ENCODE measurements around the gene DYRK1B.
A peak's percentile ranks its signal among the peaks of the same experiment; 100 is the strongest.

DYRK1B gene

DNA sequence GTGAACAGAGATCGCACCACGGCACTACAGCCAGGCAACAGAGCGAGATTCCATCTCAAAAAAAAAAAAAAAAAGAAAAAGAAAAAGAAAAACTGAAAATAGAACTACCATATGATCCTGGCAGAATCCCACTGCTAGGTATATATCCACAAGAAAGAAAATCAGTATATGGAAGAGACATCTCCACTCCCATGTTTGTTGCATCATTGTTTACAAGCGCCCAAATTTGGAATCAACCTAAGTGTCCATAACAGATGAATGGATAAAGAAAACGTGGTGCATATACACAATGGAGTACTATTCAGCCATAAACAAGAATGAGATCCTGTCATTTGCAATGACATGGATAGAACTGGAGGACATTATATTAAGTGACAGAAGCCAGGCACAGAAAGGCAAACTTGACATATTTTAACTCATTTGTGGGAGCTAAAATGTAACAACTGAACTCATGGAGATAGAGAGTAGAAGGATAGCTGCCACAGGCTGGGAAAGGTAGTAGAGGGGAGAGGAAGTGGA, 26.1 kb downstream of the DYRK1B start:
- no peak overlapping the region for H3K4me3 ChIP-seq (ENCODE audit: low read depth, low read length)
- TF ChIP-seq, protein P1, sequence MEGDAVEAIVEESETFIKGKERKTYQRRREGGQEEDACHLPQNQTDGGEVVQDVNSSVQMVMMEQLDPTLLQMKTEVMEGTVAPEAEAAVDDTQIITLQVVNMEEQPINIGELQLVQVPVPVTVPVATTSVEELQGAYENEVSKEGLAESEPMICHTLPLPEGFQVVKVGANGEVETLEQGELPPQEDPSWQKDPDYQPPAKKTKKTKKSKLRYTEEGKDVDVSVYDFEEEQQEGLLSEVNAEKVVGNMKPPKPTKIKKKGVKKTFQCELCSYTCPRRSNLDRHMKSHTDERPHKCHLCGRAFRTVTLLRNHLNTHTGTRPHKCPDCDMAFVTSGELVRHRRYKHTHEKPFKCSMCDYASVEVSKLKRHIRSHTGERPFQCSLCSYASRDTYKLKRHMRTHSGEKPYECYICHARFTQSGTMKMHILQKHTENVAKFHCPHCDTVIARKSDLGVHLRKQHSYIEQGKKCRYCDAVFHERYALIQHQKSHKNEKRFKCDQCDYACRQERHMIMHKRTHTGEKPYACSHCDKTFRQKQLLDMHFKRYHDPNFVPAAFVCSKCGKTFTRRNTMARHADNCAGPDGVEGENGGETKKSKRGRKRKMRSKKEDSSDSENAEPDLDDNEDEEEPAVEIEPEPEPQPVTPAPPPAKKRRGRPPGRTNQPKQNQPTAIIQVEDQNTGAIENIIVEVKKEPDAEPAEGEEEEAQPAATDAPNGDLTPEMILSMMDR (IDR thresholded peaks at IDR 0.05; ENCODE audit: borderline replicate concordance, insufficient read depth, low read depth, low read length) = no peak

DNA sequence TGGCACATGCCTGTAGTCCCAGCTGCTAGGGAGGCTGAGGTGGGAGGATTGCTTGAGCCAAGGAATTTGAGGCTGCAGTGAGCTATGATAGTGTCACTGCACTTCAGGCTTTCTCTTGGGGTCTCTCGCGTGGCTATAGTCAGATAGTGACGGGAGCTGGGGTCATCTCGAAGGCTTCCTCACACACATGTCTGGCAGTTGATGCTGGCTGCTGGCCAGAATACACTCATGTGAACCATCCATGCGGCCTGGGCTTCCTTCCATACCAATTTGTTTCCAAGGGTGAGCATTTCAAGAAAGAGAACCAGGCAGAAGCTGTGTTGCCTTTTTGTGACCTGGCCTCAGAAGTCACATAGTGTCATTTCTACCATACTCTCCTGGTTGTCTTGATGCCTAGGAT, 28.9 kb downstream of the DYRK1B start:
- no peak overlapping the region for H3K4me3 ChIP-seq (ENCODE audit: low read depth, low read length)
- TF ChIP-seq, protein P1 (IDR thresholded peaks at IDR 0.05; ENCODE audit: borderline replicate concordance, insufficient read depth, low read depth, low read length) = no peak

DNA sequence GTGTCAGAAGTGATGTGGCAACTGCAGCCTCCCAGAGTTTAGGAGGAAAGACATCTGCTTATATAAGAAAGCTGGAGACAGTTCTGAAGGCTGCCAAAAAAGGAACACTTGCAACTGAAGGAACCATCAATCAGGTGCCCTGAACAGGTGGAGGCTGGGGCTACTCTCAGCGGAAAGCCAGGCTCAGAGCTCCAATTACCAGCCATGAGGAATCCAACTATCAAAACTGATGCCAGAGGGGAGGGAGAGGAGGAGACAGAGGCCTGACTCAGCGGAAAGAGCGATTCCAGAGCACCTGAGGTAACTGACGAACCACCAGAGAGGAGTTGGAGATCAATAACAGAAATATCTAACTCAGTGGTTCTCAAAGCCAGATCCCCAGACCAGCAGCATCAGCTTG, 31.0 kb downstream of the DYRK1B start:
- no peak overlapping the region for H3K4me3 ChIP-seq (ENCODE audit: low read depth, low read length)

DNA sequence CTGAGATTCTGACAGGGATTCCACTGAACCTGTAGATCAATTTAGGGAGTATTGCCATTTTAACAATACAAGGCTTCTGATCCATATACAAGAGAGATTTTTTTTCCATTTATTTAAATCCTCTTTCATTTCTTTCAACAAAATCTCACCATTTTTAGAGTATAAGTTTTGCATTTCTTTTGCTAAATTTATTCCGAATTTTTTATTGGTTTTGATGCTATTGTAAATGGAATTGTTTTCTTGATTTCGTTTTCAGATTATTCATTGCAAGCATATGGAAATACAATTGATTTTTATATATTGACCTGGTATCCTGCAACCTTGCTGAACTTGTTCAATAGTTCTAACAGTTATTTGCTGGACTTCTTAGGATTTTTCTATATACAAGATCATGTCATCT, 36.9 kb downstream of the DYRK1B start:
- H3K4me3 ChIP-seq (ENCODE audit: low read depth, low read length) = no peak overlapping the region
- TF ChIP-seq, protein P1 (IDR thresholded peaks at IDR 0.05; ENCODE audit: borderline replicate concordance, insufficient read depth, low read depth, low read length) = no peak

More for the DNA sequence above, 31.0 kb downstream of the DYRK1B start:
- TF ChIP-seq, protein P1 (IDR thresholded peaks at IDR 0.05; ENCODE audit: borderline replicate concordance, insufficient read depth, low read depth, low read length) = no peak

DNA sequence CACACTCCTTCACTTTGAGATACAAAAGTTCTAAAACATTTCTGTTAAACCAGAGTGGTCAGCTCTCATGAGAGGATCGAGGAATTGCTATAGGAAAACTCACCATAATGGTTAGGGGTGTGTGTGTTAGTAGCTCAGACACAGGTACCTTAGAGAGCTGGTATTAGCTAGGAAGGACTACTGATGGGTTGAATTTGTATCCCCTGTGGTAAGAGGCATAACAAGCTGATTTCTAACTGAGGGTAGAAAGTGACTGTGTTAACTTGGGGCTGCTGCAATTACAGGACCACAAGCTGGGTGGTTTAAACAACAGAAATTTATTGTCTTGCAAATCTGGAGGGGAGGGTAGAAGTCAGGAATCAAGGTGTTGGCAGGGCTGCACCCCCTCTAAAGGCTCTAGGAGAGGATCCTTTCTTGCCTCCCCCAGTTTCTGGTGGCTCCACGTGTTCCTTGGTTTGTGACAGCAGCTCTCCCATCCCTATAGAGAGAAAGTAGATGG, 37.9 kb downstream of the DYRK1B start:
- no peak overlapping the region for H3K4me3 ChIP-seq (ENCODE audit: low read depth, low read length)
- TF ChIP-seq, protein P1 (IDR thresholded peaks at IDR 0.05; ENCODE audit: borderline replicate concordance, insufficient read depth, low read depth, low read length) = no peak

DNA sequence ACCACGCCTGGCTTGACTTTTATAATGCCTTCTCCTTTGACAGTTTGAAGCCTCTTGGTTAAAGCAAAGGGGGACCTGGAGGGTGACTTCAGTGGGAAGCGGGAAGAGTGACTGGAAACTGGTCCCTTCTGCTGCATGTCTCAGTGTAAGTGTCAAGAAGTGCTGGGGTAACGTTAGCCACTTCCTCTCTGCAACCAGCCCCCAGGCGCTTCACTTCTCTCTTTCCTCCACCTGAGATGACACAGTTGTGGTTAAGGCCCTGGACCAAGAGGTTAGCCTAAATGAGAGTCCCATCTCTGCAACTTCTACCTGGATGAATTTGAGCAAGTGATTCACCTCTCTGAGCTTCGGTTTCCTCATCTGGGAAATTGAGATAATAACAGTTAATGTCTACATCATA, 39.0 kb downstream of the DYRK1B start:
- H3K4me3 ChIP-seq (ENCODE audit: low read depth, low read length) = no peak overlapping the region
- TF ChIP-seq, protein P1 (IDR thresholded peaks at IDR 0.05; ENCODE audit: borderline replicate concordance, insufficient read depth, low read depth, low read length) = no peak

DNA sequence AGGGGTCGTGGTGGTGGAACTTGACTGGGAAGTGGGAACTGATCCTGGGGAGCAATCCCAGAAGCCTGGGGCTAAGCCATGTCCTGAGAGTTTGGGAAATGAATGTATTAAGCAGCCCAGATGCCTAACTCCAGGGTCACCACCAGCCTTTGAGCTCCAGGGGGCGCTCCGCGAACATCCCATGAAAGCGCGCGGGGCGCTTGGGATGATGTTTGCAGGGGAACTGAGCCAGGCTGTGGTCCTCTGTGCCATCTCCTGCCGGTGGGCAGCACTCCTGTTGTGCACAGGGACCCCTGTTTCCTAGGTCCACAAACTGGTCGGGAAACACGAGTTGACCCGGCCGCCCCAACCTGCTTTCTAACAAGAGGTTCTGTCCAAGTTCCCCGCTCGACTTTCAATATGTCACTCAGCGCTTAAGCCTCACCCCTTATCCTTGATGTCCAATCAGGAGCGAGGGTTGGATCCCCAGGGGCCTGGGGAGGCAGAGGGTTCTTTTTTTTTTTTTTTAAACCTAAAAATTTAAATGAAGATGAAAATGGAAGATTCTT, 40.9 kb downstream of the DYRK1B start:
- H3K4me3 ChIP-seq (ENCODE audit: low read depth, low read length) = peak overlapping the region; percentile 70
- TF ChIP-seq, protein P1 (IDR thresholded peaks at IDR 0.05; ENCODE audit: borderline replicate concordance, insufficient read depth, low read depth, low read length) = peak; percentile 95

All from GM12875 (cell line).